SK-N-SH (cell line): ENCODE data around the gene P4HA3. TPM values are rescaled to one million over a fixed set of nuclear protein-coding genes. Genes with fewer than 3 reads are reported as not detected.

Experiments
- CTCF ChIA-PET: fragments of 300-600, 350-600 bp; formaldehyde crosslinking; extraction: SDS; loops from one replicate; lab custom pipeline; 2021; lab: Yijun Ruan, JAX
- POLR2A ChIA-PET: fragments of 350-600 bp; sonication (Branson Sonifier 250); formaldehyde crosslinking; extraction: SDS; loops from one replicate; lab custom pipeline; 2020; ENCODE audit warnings: antibody characterized with exemption, inconsistent platforms; lab: Yijun Ruan, JAX
- DNase-seq: peaks from one replicate; pipeline ENCODE4 v3.0.0; 2012
- H2AFZ ChIP-seq: fragments of 200-600 bp; sonication (generic); 2 replicates; pipeline ENCODE4 v1.8.1; 2016; ENCODE audit warnings: antibody characterized with exemption, mild to moderate bottlenecking, low read depth
- H3F3A ChIP-seq: fragments of 200-600 bp; sonication (generic); replicated peaks from 2 replicates; pipeline ENCODE3; 2016; ENCODE audit warnings: antibody characterized with exemption, mild to moderate bottlenecking; ENCODE audit not compliant: insufficient read depth
- H3K27ac ChIP-seq, 2 experiments: fragments of 200-500 bp in 1 of 2; fragments of 200-600 bp in 1 of 2; sonication (Bioruptor generic) in 1 of 2; sonication (generic), shearing (Covaris generic) in 1 of 2; 2 replicates each; pipeline versions ENCODE4 v1.5.1 to v1.6.1; 2014 to 2016; ENCODE audit warnings: low read depth in 2 of 2, inconsistent platforms in 1 of 2, low read length in 1 of 2, mild to moderate bottlenecking in 1 of 2, mixed read lengths in 1 of 2
- H3K27me3 ChIP-seq: fragments of 200-600 bp; sonication (generic), shearing (Covaris generic); 2 replicates; pipeline ENCODE4 v1.6.1; 2016; ENCODE audit warnings: mixed run types; ENCODE audit not compliant: insufficient read depth
- H3K36me3 ChIP-seq, 2 experiments: fragments of 200-500 bp in 1 of 2; fragments of 200-600 bp in 1 of 2; sonication (Bioruptor generic) in 1 of 2; sonication (generic) in 1 of 2; replicated peaks in 1 of 2; 2 replicates each; pipeline versions ENCODE3 to v1.5.1; 2014 to 2016; ENCODE audit warnings: low read length in 1 of 2, mild to moderate bottlenecking in 1 of 2; ENCODE audit not compliant: insufficient read depth in 2 of 2, control insufficient read depth in 1 of 2
- H3K4me1 ChIP-seq, 2 experiments: fragments of 200-500 bp in 1 of 2; fragments of 200-600 bp in 1 of 2; sonication (Bioruptor generic) in 1 of 2; sonication (generic), shearing (Covaris generic) in 1 of 2; 2 replicates each; pipeline versions ENCODE4 v1.5.1 to v1.6.1; 2014 to 2016; ENCODE audit warnings: low read depth in 1 of 2, low read length in 1 of 2, mixed run types in 1 of 2; ENCODE audit not compliant: insufficient read depth in 2 of 2, control insufficient read depth in 1 of 2
- H3K4me2 ChIP-seq: fragments of 200-600 bp; sonication (generic), shearing (Covaris generic); 2 replicates; pipeline ENCODE4 v1.6.1; 2017; ENCODE audit warnings: mixed run types
- H3K4me3 ChIP-seq, 2 experiments: fragments of 200-500 bp in 1 of 2; fragments of 200-600 bp in 1 of 2; sonication (Bioruptor generic) in 1 of 2; sonication (generic), shearing (Covaris generic) in 1 of 2; 2 replicates each; pipeline versions ENCODE4 v1.5.1 to v1.8.1; 2014 to 2016; ENCODE audit warnings: low read depth in 2 of 2, inconsistent platforms in 1 of 2, low read length in 1 of 2, mild to moderate bottlenecking in 1 of 2, mixed read lengths in 1 of 2, moderate library complexity in 1 of 2
- H3K79me2 ChIP-seq: fragments of 200-600 bp; sonication (generic); 2 replicates; pipeline ENCODE4 v1.8.1; 2017; ENCODE audit warnings: mild to moderate bottlenecking; ENCODE audit not compliant: insufficient read depth
- H3K9ac ChIP-seq: fragments of 200-600 bp; sonication (generic); 2 replicates; pipeline ENCODE4 v1.6.1; 2017; ENCODE audit warnings: mixed run types
- H3K9me2 ChIP-seq: fragments of 200-600 bp; sonication (generic); 2 replicates; pipeline ENCODE4 v1.6.1; 2017; ENCODE audit warnings: mixed run types
- H3K9me3 ChIP-seq: fragments of 200-600 bp; sonication (generic); 2 replicates; pipeline ENCODE4 v1.6.1; 2017; ENCODE audit warnings: mixed run types, mild to moderate bottlenecking, moderate library complexity
- H4K20me1 ChIP-seq: fragments of 200-600 bp; sonication (generic); 2 replicates; pipeline ENCODE4 v1.6.1; 2017; ENCODE audit warnings: mild to moderate bottlenecking, mixed run types; ENCODE audit not compliant: insufficient read depth
- EP300 ChIP-seq, 2 experiments: IDR thresholded peaks; 2 replicates each; pipeline versions ENCODE4 v1.4.0 to v1.6.1; 2012; ENCODE audit warnings: borderline replicate concordance in 1 of 2, low read depth in 1 of 2, low read length in 1 of 2
- EZH2phosphoT487 ChIP-seq: fragments of 200-600 bp; sonication (generic); IDR thresholded peaks from 2 replicates; pipeline ENCODE4 v1.6.1; 2017; ENCODE audit warnings: low read depth, mixed run types, mild to moderate bottlenecking, antibody characterized with exemption, moderate library complexity, borderline replicate concordance
- FOSL2 ChIP-seq: IDR thresholded peaks from 2 replicates; pipeline ENCODE4 v1.4.0; 2012; ENCODE audit warnings: low read depth, mild to moderate bottlenecking, moderate library complexity, borderline replicate concordance
- FOXJ3 ChIP-seq: sonication (generic); formaldehyde crosslinking; IDR thresholded peaks from 2 replicates; pipeline ENCODE4 v1.5.1; 2020; ENCODE audit warnings: mild to moderate bottlenecking, missing genetic modification reagents
- GATA2 ChIP-seq: sonication (generic); formaldehyde crosslinking; IDR thresholded peaks from 2 replicates; pipeline ENCODE4 v1.5.0; 2020; ENCODE audit warnings: mild to moderate bottlenecking, missing genetic modification reagents
- JUND ChIP-seq: IDR thresholded peaks from 2 replicates; pipeline ENCODE4 v1.4.0; 2012
- MEF2A ChIP-seq: IDR thresholded peaks from 2 replicates; pipeline ENCODE4 v1.4.0; 2012; ENCODE audit warnings: low read depth, borderline replicate concordance
- RCOR1 ChIP-seq: fragments of 150-350 bp; IDR thresholded peaks from 2 replicates; pipeline ENCODE4 v1.6.1; 2017; ENCODE audit warnings: antibody characterized with exemption, low read length
- RXRA ChIP-seq: IDR thresholded peaks from 2 replicates; pipeline ENCODE4 v1.4.0; 2012; ENCODE audit warnings: low read depth, mild to moderate bottlenecking, borderline replicate concordance
- SMC3 ChIP-seq: IDR thresholded peaks from 2 replicates; pipeline ENCODE4 v1.6.1; 2012; ENCODE audit warnings: low read depth, low read length, improper control_type of control experiment
- WGBS: methylation state at CpG from one replicate; pipeline ENCODE4 v1.1.6; 2017; ENCODE audit warnings: low lambda C conversion rate; 5-methylcytosine and 5-hydroxymethylcytosine counted together
- polyA plus RNA-seq, 3 experiments: library from polyadenylated mRNA; depleted of rRNA; stranded (reverse); fragments of >200 nt; gene quantifications; 2 replicates each; pipeline ENCODE4 v1.2.3, GENCODE V29; 2012
- TF ChIP-seq, protein P1 (sequence below): fragments of 150-350 bp; IDR thresholded peaks from 2 replicates; pipeline ENCODE4 v1.6.1; 2016; ENCODE audit warnings: mild to moderate bottlenecking, low read depth, low read length
- TF ChIP-seq, protein P2 (sequence below): IDR thresholded peaks from 2 replicates; pipeline ENCODE4 v1.4.0; 2012; ENCODE audit warnings: low read depth, borderline replicate concordance
- TF ChIP-seq, protein P3 (sequence below): IDR thresholded peaks from 2 replicates; pipeline ENCODE4 v1.6.1; 2012; ENCODE audit warnings: mild to moderate bottlenecking, low read depth, low read length, moderate library complexity

P4HA3 gene
- polyA plus RNA-seq, 1 of the 3 experiments (the other 2 are of a cell fraction), result 8.4 TPM

DNA sequence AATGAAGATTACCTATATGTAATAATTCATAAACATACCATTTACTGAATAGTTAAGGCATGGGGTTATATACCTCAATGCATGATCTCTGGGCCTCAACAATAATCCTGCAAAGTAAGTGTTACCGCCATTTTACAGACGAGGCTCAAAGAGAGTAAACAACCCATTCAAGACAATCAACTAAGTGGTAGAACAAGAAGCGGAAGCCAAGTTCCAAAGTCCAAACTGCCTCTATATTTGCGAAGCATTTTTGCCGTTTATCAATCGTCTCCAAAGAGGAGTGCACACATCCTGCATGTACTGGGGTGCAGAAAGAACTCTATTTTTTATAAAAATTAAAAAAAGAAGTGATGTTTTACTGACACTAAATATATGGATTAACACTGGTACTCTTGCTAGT lies 27.5 kb upstream of the P4HA3 start:
- Histone ChIP-seq H3K9me2 (no peaks in the 10 kb centered on the region; the same call in 1 of the 2 replicates), H3K4me2 (no peak overlapping the region), H3K4me1 (no peaks in the 10 kb centered on the region; a peak in 1 of 4 replicates), H3K9ac (no peak overlapping the region), H3K36me3 (peaks cover 10 to 53% of the 10 kb centered on the region in 2 experiments), H2AFZ (no peak overlapping the region), H4K20me1 (no peaks in the 10 kb centered on the region), H3K9me3 (no peaks in the 10 kb centered on the region), H3F3A (no peaks in the 10 kb centered on the region), H3K79me2 (no peaks in the 10 kb centered on the region), H3K27ac (no peak overlapping the region), H3K4me3 (no peak overlapping the region), H3K27me3 (no peaks in the 10 kb centered on the region)
- ChIA-PET POLR2A (no interaction called here), CTCF (interaction anchor here (0.6 kb wide), 1 partner anchor 115 kb away, joined by 3 read pairs; no protein-coding TSS in a partner anchor)
- TF ChIP-seq, protein P1, sequence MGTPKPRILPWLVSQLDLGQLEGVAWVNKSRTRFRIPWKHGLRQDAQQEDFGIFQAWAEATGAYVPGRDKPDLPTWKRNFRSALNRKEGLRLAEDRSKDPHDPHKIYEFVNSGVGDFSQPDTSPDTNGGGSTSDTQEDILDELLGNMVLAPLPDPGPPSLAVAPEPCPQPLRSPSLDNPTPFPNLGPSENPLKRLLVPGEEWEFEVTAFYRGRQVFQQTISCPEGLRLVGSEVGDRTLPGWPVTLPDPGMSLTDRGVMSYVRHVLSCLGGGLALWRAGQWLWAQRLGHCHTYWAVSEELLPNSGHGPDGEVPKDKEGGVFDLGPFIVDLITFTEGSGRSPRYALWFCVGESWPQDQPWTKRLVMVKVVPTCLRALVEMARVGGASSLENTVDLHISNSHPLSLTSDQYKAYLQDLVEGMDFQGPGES, result no peak
- no peak for TF ChIP-seq RCOR1
- TF ChIP-seq, protein P2, sequence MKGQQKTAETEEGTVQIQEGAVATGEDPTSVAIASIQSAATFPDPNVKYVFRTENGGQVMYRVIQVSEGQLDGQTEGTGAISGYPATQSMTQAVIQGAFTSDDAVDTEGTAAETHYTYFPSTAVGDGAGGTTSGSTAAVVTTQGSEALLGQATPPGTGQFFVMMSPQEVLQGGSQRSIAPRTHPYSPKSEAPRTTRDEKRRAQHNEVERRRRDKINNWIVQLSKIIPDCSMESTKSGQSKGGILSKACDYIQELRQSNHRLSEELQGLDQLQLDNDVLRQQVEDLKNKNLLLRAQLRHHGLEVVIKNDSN, result no peak
- no peak for TF ChIP-seq MEF2A
- no peak for TF ChIP-seq FOXJ3 (CRISPR knock-in tag)
- TF ChIP-seq EP300 (IDR thresholded peaks at IDR 0.05; ENCODE audit: borderline replicate concordance in 1 of 2, low read depth in 1 of 2, low read length in 1 of 2), result no peak
- TF ChIP-seq, protein P3, sequence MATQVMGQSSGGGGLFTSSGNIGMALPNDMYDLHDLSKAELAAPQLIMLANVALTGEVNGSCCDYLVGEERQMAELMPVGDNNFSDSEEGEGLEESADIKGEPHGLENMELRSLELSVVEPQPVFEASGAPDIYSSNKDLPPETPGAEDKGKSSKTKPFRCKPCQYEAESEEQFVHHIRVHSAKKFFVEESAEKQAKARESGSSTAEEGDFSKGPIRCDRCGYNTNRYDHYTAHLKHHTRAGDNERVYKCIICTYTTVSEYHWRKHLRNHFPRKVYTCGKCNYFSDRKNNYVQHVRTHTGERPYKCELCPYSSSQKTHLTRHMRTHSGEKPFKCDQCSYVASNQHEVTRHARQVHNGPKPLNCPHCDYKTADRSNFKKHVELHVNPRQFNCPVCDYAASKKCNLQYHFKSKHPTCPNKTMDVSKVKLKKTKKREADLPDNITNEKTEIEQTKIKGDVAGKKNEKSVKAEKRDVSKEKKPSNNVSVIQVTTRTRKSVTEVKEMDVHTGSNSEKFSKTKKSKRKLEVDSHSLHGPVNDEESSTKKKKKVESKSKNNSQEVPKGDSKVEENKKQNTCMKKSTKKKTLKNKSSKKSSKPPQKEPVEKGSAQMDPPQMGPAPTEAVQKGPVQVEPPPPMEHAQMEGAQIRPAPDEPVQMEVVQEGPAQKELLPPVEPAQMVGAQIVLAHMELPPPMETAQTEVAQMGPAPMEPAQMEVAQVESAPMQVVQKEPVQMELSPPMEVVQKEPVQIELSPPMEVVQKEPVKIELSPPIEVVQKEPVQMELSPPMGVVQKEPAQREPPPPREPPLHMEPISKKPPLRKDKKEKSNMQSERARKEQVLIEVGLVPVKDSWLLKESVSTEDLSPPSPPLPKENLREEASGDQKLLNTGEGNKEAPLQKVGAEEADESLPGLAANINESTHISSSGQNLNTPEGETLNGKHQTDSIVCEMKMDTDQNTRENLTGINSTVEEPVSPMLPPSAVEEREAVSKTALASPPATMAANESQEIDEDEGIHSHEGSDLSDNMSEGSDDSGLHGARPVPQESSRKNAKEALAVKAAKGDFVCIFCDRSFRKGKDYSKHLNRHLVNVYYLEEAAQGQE, result no peak
- no peak for TF ChIP-seq GATA2 (CRISPR knock-in tag)
- no peak for TF ChIP-seq SMC3
- TF ChIP-seq RXRA, result no peak
- no peak for TF ChIP-seq EZH2phosphoT487
- no peak for TF ChIP-seq JUND
- no peak for TF ChIP-seq FOSL2
- WGBS, result 85% methylated on average over 6 of the region's 6 CpGs
- DNase-seq, result no peak
